ENCODE results near the gene ZNF576. TPM values are rescaled to one million over a fixed set of nuclear protein-coding genes. Genes with fewer than 3 reads are reported as not detected.

ZNF576 gene
- total RNA-seq, 1 donor from 2014 or later, result 17.3 TPM

GRCh38 chr19:43622070-43622469 is 25.7 kb downstream of the ZNF576 start:
- H3K4me3 Mint-ChIP-seq, result no peak overlapping the region
- TF ChIP-seq CTCF (conservative IDR thresholded peaks at IDR 0.05), result no peak
- H3K4me1 Mint-ChIP-seq (ENCODE audit: unreplicated experiment), result peaks cover 20% of the 10 kb centered on the region
- H3K9me3 Mint-ChIP-seq, result no peaks in the 10 kb centered on the region
- H3K36me3 Mint-ChIP-seq, result peaks cover 15% of the 10 kb centered on the region
- no peak overlapping the region for H3K27ac Mint-ChIP-seq
- H3K27me3 Mint-ChIP-seq, result no peaks in the 10 kb centered on the region
- DNase-seq (ENCODE audit: extremely low spot score, unreplicated experiment), result no peak

- H3K27ac Mint-ChIP-seq, result no peak overlapping the region
- H3K4me3 Mint-ChIP-seq, result no peak overlapping the region
- H3K27me3 Mint-ChIP-seq, result no peaks in the 10 kb centered on the region
- H3K9me3 Mint-ChIP-seq, result no peaks in the 10 kb centered on the region
- DNase-seq (ENCODE audit: extremely low spot score, unreplicated experiment), result no peak
- peaks cover 20% of the 10 kb centered on the region for H3K4me1 Mint-ChIP-seq (ENCODE audit: unreplicated experiment)
- no peak for TF ChIP-seq CTCF (conservative IDR thresholded peaks at IDR 0.05)
- H3K36me3 Mint-ChIP-seq, result peaks cover 19% of the 10 kb centered on the region
Measured at GRCh38 chr19:43622956-43623355, 26.6 kb downstream of the ZNF576 start.

- no peak overlapping the region for H3K4me3 Mint-ChIP-seq
- DNase-seq (ENCODE audit: extremely low spot score, unreplicated experiment), result no peak
Measured at GRCh38 chr19:43623889-43624670, 27.7 kb downstream of the ZNF576 start.

GRCh38 chr19:43624933-43625332 is 28.5 kb downstream of the ZNF576 start:
- Mint-ChIP-seq H3K4me3 (no peak overlapping the region), H3K4me1 (ENCODE audit: unreplicated experiment) (peaks cover 13% of the 10 kb centered on the region), H3K27me3 (no peaks in the 10 kb centered on the region), H3K9me3 (no peaks in the 10 kb centered on the region), H3K27ac (no peak overlapping the region), H3K36me3 (peaks cover 19% of the 10 kb centered on the region)
- no peak for DNase-seq (ENCODE audit: extremely low spot score, unreplicated experiment)
- no peak for TF ChIP-seq CTCF (conservative IDR thresholded peaks at IDR 0.05)

More at GRCh38 chr19:43623889-43624670, 27.7 kb downstream of the ZNF576 start:
- H3K36me3 Mint-ChIP-seq, result peaks cover 19% of the 10 kb centered on the region
- TF ChIP-seq CTCF (conservative IDR thresholded peaks at IDR 0.05), result no peak
- H3K4me1 Mint-ChIP-seq (ENCODE audit: unreplicated experiment), result peaks cover 16% of the 10 kb centered on the region
- no peaks in the 10 kb centered on the region for H3K27me3 Mint-ChIP-seq
- H3K9me3 Mint-ChIP-seq, result no peaks in the 10 kb centered on the region
- H3K27ac Mint-ChIP-seq, result peak overlapping the region; percentile 16

DNA sequence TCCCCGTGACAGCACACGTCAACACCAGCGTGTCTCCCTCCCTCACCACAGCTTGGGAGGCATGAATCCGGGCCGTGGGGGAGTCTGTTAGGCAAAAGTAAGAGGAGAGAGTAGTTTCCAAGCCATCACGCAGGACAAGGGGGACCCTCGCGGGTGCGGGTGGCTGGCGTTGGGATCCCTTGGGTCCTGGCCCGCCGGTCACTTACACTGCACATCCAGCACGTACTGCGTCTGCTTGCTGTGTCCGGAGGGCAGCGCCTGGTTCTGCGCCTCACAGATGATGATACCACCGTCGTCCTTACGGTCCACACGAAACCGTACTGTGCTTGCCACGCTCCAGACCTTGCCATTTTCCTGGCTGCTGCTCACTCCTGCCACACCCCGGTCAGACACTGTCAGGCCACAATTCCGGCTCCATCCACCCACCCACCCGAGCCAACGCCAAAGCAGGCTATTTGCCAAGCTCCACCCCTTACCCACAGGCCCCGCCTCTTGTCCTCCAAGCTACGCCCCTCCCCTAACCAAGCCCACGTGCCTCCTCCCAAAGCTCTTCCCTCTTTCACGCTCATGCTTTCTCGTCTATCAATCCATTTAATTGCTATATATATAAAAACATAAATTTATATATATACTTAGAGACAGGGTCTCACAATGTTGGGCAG is 29.7 kb downstream of the ZNF576 start:
- no peak for DNase-seq (ENCODE audit: extremely low spot score, unreplicated experiment)
- no peak overlapping the region for H3K27ac Mint-ChIP-seq
- H3K4me3 Mint-ChIP-seq, result no peak overlapping the region
- H3K4me1 Mint-ChIP-seq (ENCODE audit: unreplicated experiment), result peaks cover 3% of the 10 kb centered on the region
- TF ChIP-seq CTCF (conservative IDR thresholded peaks at IDR 0.05), result no peak
- H3K36me3 Mint-ChIP-seq, result peaks cover 19% of the 10 kb centered on the region
- H3K9me3 Mint-ChIP-seq, result no peaks in the 10 kb centered on the region
- H3K27me3 Mint-ChIP-seq, result no peaks in the 10 kb centered on the region
